Measurements from ENCODE around the gene CRX. TPM values are rescaled to one million over a fixed set of nuclear protein-coding genes. Genes with fewer than 3 reads are reported as not detected.

CRX gene

GRCh38 chr19:47891923-47892666 lies 70.4 kb downstream of the CRX start:
- Histone ChIP-seq H4K8ac (ENCODE audit: low read depth, low read length) (no peak overlapping the region), H3K23ac (ENCODE audit: low read length) (no peak overlapping the region), H3K4ac (ENCODE audit: low read depth, low read length) (no peak overlapping the region), H3K9ac (ENCODE audit: low read length) (no peak overlapping the region), H3K4me3 (ENCODE audit: low read length) (no peak overlapping the region), H2BK5ac (ENCODE audit: low read length) (no peak overlapping the region), H3K56ac (ENCODE audit: low read length) (no peak overlapping the region), H3K27ac (ENCODE audit: low read depth, low read length) (peak overlapping the region; percentile 86), H2BK120ac (ENCODE audit: low read depth, low read length) (no peak overlapping the region), H3K79me1 (ENCODE audit: low read length) (no peaks in the 10 kb centered on the region), H4K5ac (ENCODE audit: low read length) (no peak overlapping the region), H3K27me3 (ENCODE audit: insufficient read depth, low read length, poor library complexity) (no peaks in the 10 kb centered on the region), H2AK5ac (ENCODE audit: low read length) (no peak overlapping the region), H2BK15ac (replicated peaks; ENCODE audit: low read depth) (no peak overlapping the region), H3K4me2 (ENCODE audit: low read length) (no peak overlapping the region), H3K4me1 (ENCODE audit: control insufficient read depth, low read depth, low read length) (no peaks in the 10 kb centered on the region), H3K18ac (ENCODE audit: low read length) (no peak overlapping the region), H3K79me2 (ENCODE audit: control insufficient read depth, insufficient read depth, low read length) (no peaks in the 10 kb centered on the region), H3K36me3 (ENCODE audit: control insufficient read depth, insufficient read depth, low read length) (no peaks in the 10 kb centered on the region)
- no CpG with 5 or more reads among the region's 7 CpGs for WGBS (ENCODE audit: extremely low coverage, insufficient coverage, low lambda C conversion rate)
- DNase-seq = peak; percentile 88

Small RNA genes lying within 50 kb of the gene (small RNA-seq; reads per million reads assigned to genes)
- not detected for gene AC008745.1 (ENCODE audit: insufficient read depth)
